Pulmonary artery endothelial cell (primary cell): ENCODE data around the gene SUMO3. TPM values are rescaled to one million over a fixed set of nuclear protein-coding genes. Genes with fewer than 3 reads are reported as not detected.

Source experiments
- DNase-seq: peaks from one replicate; pipeline ENCODE4 v3.0.0-alpha.2; 2011; ENCODE audit warnings: low read depth, low spot score
- total RNA-seq: library from RNA; depleted of rRNA; stranded (reverse); fragments of >200 nt; gene quantifications from 2 replicates; pipeline ENCODE4 v1.2.3, GENCODE V29; 2014

SUMO3 gene
- total RNA-seq, 1 donor from 2014 or later: 113 TPM

GRCh38 chr21:44831227-44831860 lies 13.5 kb upstream of the SUMO3 start:
- no peak for DNase-seq

- no peak for DNase-seq
Observed at GRCh38 chr21:44829507-44830092, 11.7 kb upstream of the SUMO3 start.

- no peak for DNase-seq
Observed at GRCh38 chr21:44828362-44829056, 10.6 kb upstream of the SUMO3 start.

- no peak for DNase-seq
Observed at GRCh38 chr21:44823179-44823660, 5.4 kb upstream of the SUMO3 start.

DNA sequence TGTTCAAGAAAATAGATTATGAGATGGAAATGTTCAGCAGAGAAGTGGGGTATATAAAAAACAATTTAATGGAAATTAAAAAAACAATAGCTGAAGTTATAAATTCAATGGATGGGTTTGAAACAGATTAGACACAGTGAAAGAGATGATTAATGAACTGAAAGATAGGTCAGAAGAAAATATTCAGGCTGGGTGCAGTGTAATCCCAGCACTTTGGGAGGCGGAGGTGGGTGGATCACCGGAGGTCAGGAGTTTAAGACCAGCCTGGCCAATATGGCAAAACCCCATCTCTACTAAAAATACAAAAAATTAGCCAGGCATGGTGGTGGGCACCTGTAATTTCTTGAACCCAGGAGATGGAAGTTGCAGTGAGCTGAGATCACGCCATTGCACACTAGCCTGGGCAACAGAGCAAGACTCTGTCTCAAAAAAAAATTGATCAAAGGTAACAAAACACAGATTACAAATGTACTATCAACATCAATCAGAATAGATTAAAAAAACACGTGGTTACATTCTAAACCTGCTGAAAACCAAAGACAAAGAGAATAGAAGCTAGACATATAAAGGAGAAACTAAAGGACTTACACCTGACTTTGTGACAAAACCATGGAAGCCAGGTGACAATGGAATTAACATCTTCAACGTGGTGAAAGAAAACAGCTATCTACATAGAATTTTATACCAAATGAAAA lies 4.8 kb upstream of the SUMO3 start:
- DNase-seq: no peak

DNA sequence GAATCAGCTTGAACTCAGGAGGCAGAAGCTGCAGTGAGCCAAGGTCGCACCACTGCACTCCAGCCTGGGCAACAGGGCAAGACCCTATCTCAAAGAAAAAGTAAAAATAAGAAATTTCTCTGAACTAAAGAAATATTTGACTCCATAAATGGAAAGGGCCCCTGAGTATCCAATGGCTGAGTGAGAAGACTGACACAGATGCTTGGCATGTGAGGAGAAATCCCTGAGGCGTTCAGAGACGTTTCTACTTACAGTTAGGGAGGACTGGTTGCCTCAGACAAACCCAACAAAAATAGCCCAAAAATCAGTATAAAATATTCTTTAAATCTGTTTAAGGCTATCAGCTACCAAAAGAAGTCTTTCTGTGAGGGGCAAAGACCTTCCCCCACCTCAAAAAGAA lies 3.0 kb upstream of the SUMO3 start:
- no peak for DNase-seq

GRCh38 chr21:44819283-44820243 lies 1.7 kb upstream of the SUMO3 start:
- DNase-seq: no peak

DNA sequence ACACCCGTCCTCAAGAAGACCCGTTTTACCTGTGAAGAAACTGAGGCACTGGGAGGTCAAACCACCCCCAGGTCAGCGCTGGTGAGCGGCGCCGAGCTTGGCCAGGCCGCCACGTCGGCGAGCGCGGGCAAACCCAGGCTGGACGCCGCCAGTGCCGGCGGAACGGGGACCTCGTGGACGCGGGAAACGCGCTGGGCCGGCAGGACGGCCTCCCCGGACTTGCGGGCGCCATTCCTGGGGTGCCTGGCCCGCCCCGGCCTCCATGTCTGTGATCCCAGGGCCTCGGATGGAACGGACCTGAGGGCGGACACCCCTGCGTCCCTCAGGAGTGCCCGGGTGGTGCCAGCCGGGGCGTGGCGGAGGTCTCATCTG lies 764 bp upstream of the SUMO3 start:
- no peak for DNase-seq

GRCh38 chr21:44817506-44817880 lies 369 bp downstream of the SUMO3 start:
- DNase-seq: peak; percentile 61

DNA sequence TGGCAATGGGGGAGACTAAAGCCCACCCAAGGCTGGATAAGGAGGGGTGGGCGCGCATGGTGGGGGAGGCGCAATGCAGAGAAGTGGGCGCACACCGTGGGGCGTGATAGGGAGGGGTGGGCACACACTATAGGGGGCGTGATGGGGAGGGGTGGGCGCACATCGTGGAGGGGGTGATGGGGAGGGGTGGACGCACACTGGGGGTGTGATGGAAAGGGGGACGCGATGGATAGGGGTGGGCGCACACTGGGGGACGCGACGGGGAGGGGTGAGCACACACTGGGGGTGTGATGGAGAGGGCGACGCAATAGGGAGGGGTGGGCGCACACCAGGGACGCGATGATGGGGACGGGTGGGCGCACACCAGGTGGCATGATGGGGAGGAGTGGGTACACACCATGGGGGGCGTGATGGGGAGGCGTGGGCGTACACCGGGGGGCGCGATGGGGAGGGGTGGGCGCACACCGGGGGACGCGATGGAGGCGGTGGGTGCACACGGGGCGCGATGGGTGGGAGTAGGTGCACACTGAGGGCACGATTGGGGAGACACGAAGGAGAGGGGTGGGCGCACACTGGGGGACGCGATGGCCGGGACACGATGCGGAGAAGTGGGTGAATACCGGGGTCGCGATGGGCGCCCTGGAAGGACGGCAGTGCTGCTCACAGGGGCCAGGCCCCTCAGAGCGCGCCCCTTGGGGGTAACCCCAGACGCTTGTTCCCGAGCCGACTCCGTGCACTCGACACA lies 929 bp downstream of the SUMO3 start:
- no peak for DNase-seq

- no peak for DNase-seq
Observed at GRCh38 chr21:44815852-44816628, 1.8 kb downstream of the SUMO3 start.

DNA sequence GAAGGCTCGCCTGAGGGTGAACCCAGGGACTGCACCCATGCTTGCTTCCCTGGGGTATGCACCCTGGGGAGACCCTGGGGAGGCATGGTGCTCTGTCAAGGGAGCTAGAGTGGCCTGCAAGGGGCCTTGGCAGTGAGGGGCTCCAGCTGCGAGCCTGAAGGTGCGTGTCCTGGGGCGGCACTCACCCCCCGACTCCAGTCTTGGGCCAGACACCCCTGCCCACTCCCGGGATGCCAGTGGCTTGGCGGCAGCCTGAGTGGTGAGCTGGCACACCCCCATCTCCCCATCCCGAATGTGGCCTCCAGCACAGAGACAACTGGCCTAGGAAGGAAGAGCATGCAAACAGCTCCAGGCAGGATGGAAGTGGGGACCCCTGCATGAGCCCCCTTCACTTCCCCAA lies 2.6 kb downstream of the SUMO3 start:
- no peak for DNase-seq

GRCh38 chr21:44814498-44815023 lies 3.3 kb downstream of the SUMO3 start:
- no peak for DNase-seq

DNA sequence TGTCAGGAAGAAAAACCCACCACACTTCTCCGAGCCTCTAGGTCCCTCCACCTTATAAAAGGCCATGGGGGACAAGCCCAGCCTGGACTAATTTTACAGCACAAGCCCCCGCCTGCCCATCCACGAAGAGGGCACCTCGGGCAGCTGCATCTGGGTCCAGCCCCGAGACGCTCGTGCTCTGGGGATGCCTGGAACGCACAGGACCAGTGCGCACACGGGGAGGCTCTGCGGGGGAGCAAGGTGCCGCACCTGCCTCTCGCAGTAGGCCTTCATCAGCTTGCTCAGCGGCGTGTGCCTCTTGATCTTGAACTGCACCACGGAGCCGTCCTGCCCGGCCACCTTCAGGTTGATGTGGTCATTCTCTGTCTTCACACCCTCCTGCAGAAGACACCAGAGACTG lies 4.1 kb downstream of the SUMO3 start:
- DNase-seq: no peak

- DNase-seq: no peak
Observed at GRCh38 chr21:44813149-44813548, 4.7 kb downstream of the SUMO3 start.

GRCh38 chr21:44812640-44813039 lies 5.2 kb downstream of the SUMO3 start:
- DNase-seq: no peak

- no peak for DNase-seq
Observed at GRCh38 chr21:44810779-44811178, 7.1 kb downstream of the SUMO3 start.

- no peak for DNase-seq
Observed at GRCh38 chr21:44805859-44806258, 12.0 kb downstream of the SUMO3 start.

GRCh38 chr21:44805226-44805625 lies 12.6 kb downstream of the SUMO3 start:
- no peak for DNase-seq
